NCI-H226 (cell line): Measurements from ENCODE around the gene MAGEB6.
"Not testable (repeated sequence)": the region's sequence is repeated elsewhere in the genome, so short reads cannot be mapped to it uniquely, and the experiment has no call there.

Source experiments
- DNase-seq: peaks from one replicate; pipeline ENCODE4 v3.0.0-alpha.2; 2015

MAGEB6 gene, protein sequence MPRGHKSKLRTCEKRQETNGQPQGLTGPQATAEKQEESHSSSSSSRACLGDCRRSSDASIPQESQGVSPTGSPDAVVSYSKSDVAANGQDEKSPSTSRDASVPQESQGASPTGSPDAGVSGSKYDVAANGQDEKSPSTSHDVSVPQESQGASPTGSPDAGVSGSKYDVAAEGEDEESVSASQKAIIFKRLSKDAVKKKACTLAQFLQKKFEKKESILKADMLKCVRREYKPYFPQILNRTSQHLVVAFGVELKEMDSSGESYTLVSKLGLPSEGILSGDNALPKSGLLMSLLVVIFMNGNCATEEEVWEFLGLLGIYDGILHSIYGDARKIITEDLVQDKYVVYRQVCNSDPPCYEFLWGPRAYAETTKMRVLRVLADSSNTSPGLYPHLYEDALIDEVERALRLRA

GRCh38 chrX:26192204-26192603, at the start of gene MAGEB6:
MAGEB6 (plus strand) TSS chrX:26192440; CDS start chrX:26193847, 1,407 bp downstream.
- DNase-seq, result no peak

GRCh38 chrX:26146024-26146423, 46.2 kb upstream of the MAGEB6 start:
- DNase-seq, result no peak

DNA sequence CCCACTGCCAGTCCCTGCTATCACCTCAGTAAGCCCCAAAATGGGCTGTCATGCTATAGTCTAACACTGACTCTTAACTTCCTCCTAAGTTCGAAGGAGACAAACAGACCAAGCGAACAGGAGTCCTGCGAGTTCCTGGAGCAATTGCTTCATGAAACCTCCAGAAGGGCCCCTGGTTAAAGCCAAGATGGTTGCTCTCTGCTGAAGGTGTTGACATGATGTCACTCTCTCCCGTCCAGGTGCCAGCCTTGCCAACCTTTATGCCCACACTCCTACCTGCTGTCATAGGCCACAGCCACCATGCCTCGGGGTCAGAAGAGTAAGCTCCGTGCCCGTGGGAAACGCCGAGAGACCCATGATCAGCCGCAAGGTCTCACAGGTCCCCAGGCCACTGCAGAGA, 31.9 kb upstream of the MAGEB6 start, which contains the start of gene MAGEB6B:
MAGEB6B (plus strand) TSS at position 301 of the 400 bp plus-strand sequence; CDS start at position 301, 0 bp downstream.
- DNase-seq, result no peak

- no peak for DNase-seq
Measured at GRCh38 chrX:26203561-26203960, 11.3 kb downstream of the MAGEB6 start.

DNA sequence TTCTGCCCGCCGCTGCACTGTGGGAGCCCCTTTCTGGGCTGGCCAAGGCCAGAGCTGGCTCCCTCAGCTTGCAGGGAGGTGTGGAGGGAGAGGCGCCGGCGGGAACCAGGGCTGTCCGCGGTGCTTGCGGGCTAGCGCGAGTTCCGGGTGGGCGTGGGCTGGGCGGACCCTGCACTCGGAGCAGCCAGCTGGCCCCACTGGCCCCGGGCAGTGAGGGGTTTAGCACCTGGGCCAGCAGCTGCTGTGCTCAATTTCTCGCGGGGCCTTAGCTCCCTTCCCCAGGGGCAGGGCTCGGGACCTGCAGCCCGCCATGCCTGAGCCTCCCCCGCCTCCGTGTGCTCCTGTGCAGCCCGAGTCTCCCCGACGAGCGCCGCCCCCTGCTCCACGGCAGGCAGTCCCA, 12.5 kb downstream of the MAGEB6 start:
- DNase-seq, result not testable (repeated sequence)

DNA sequence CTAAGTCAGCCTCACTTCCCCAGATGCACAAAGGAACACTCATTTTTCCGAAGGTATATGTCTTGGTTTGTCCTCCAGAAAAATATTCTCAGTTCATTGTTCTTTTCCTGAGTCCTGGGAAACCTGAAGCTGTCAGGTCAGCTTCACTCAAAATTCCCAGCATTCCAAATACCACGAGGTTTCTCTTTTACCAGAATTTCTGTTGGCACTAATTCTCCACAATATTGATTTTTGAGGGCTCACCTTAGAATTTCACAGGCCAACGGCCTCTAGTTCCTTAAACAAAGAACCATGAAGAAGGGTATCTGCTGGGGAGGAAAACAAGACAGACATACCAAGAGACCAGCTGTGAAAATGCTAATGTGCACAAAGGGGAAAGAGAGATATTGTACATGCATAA, 15.8 kb downstream of the MAGEB6 start:
- DNase-seq, result no peak

GRCh38 chrX:26215869-26216268, 23.6 kb downstream of the MAGEB6 start, which contains the start of gene MAGEB5:
MAGEB5 (plus strand) TSS chrX:26216169; CDS start chrX:26217302, 1,133 bp downstream.
- DNase-seq, result no peak

GRCh38 chrX:26219351-26219750, 27.1 kb downstream of the MAGEB6 start:
- no peak for DNase-seq

GRCh38 chrX:26234177-26234576, 41.9 kb downstream of the MAGEB6 start:
- no peak for DNase-seq
